GM23338 (cell line): Measurements from ENCODE around the gene SMURF1. TPM values are rescaled to one million over a fixed set of nuclear protein-coding genes. Genes with fewer than 3 reads are reported as not detected.

Experiments used
- ATAC-seq: fragments of 200-7000 bp; cut with Tn5 transposase; 3 replicates; pipeline ENCODE4 v1.9.1; 2020
- DNase-seq: peaks from one replicate; pipeline ENCODE4 v3.0.0-alpha.2; 2015; ENCODE audit warnings: low spot score
- H2AFZ ChIP-seq: fragments of 200-600 bp; sonication (generic); 2 replicates; pipeline ENCODE4 v1.8.0; 2016; ENCODE audit warnings: antibody characterized with exemption, mild to moderate bottlenecking, moderate library complexity
- H3F3A ChIP-seq: fragments of 200-600 bp; sonication (generic); replicated peaks from 2 replicates; pipeline ENCODE4 v1.8.0; 2017; ENCODE audit warnings: antibody characterized with exemption, mixed run types, low read depth
- H3K27ac ChIP-seq: fragments of 200-600 bp; sonication (generic); 2 replicates; pipeline ENCODE4 v1.6.1; 2016; ENCODE audit warnings: low read depth
- H3K27me3 ChIP-seq: fragments of 200-600 bp; sonication (generic); 2 replicates; pipeline ENCODE4 v1.8.0; 2016; ENCODE audit warnings: mild to moderate bottlenecking, mixed run types, moderate library complexity; ENCODE audit not compliant: insufficient read depth
- H3K36me3 ChIP-seq: fragments of 200-600 bp; sonication (generic); 2 replicates; pipeline ENCODE4 v1.8.0; 2016; ENCODE audit warnings: mild to moderate bottlenecking; ENCODE audit not compliant: insufficient read depth
- H3K4me1 ChIP-seq: fragments of 200-600 bp; sonication (generic); 2 replicates; pipeline ENCODE4 v1.8.0; 2016; ENCODE audit warnings: mild to moderate bottlenecking, moderate library complexity; ENCODE audit not compliant: insufficient read depth
- H3K4me2 ChIP-seq: fragments of 200-600 bp; sonication (generic); 2 replicates; pipeline ENCODE4 v1.7.1; 2017; ENCODE audit warnings: mixed run types
- H3K4me3 ChIP-seq: fragments of 200-600 bp; sonication (generic); 2 replicates; pipeline ENCODE4 v1.6.1; 2016; ENCODE audit warnings: mixed run types
- H3K79me2 ChIP-seq: fragments of 200-600 bp; sonication (generic); replicated peaks from 2 replicates; pipeline ENCODE4 v1.8.0; 2017; ENCODE audit warnings: mild to moderate bottlenecking; ENCODE audit not compliant: insufficient read depth
- H3K9me2 ChIP-seq: fragments of 200-600 bp; sonication (generic); 2 replicates; pipeline ENCODE4 v1.8.0; 2017; ENCODE audit not compliant: insufficient read depth
- H4K20me1 ChIP-seq: fragments of 200-600 bp; sonication (generic); replicated peaks from 2 replicates; pipeline ENCODE4 v1.8.0; 2017; ENCODE audit warnings: mild to moderate bottlenecking; ENCODE audit not compliant: insufficient read depth
- H3K27ac Mint-ChIP-seq: 2 replicates; pipeline ENCODE4 v1.8.0; 2020; ENCODE audit warnings: inconsistent platforms, mild to moderate bottlenecking, moderate library complexity, mixed read lengths
- H3K27me3 Mint-ChIP-seq: 3 replicates; pipeline ENCODE4 v1.8.0; 2022; ENCODE audit warnings: low read depth, mild to moderate bottlenecking, moderate library complexity, mixed read lengths, inconsistent platforms; ENCODE audit not compliant: insufficient read depth, poor library complexity
- H3K36me3 Mint-ChIP-seq: 3 replicates; pipeline ENCODE4 v1.8.0; 2021; ENCODE audit warnings: low read depth, mild to moderate bottlenecking, inconsistent platforms, moderate library complexity, mixed read lengths
- H3K4me1 Mint-ChIP-seq: 3 replicates; pipeline ENCODE4 v1.8.0; 2020; ENCODE audit warnings: mild to moderate bottlenecking, inconsistent platforms, mixed read lengths
- H3K4me3 Mint-ChIP-seq: 3 replicates; pipeline ENCODE4 v1.8.0; 2021; ENCODE audit warnings: moderate library complexity, mild to moderate bottlenecking, inconsistent platforms, mixed read lengths
- H3K9me3 Mint-ChIP-seq: 3 replicates; pipeline ENCODE4 v1.8.0; 2020; ENCODE audit warnings: moderate library complexity, mild to moderate bottlenecking, inconsistent platforms, mixed read lengths
- CREB1 ChIP-seq: fragments of 250-450 bp; sonication (Bioruptor Pico); IDR thresholded peaks from 2 replicates; pipeline ENCODE4 v1.5.0; 2020; ENCODE audit warnings: low read depth, mild to moderate bottlenecking, moderate library complexity
- CTCF ChIP-seq, 2 experiments: fragments of 200-600 bp in 1 of 2; sonication (generic) in 1 of 2; conservative IDR thresholded peaks; 2 replicates each; pipeline versions ENCODE4 v1.5.1 to v1.6.1; 2016 to 2017; ENCODE audit warnings: antibody characterized with exemption in 2 of 2, low read depth in 2 of 2, mild to moderate bottlenecking in 2 of 2, moderate library complexity in 1 of 2
- ETS1 ChIP-seq: IDR thresholded peaks from 2 replicates; pipeline ENCODE4 v1.6.1; 2016; ENCODE audit warnings: antibody characterized with exemption
- EZH2 ChIP-seq: fragments of 200-600 bp; sonication (generic); IDR thresholded peaks from one replicate; pipeline ENCODE4 v1.8.0; 2017; ENCODE audit warnings: antibody characterized with exemption, mild to moderate bottlenecking, low read depth; ENCODE audit not compliant: unreplicated experiment
- EZH2phosphoT487 ChIP-seq: fragments of 200-600 bp; sonication (generic); IDR thresholded peaks from one replicate; pipeline ENCODE4 v1.8.1; 2018; ENCODE audit warnings: antibody characterized with exemption; ENCODE audit not compliant: unreplicated experiment
- JUNB ChIP-seq: IDR thresholded peaks from one replicate; pipeline ENCODE4 v1.6.1; 2016; ENCODE audit warnings: antibody characterized with exemption; ENCODE audit not compliant: unreplicated experiment
- NANOG ChIP-seq: IDR thresholded peaks from 2 replicates; pipeline ENCODE4 v1.6.1; 2016; ENCODE audit warnings: antibody characterized with exemption, borderline replicate concordance
- POLR2AphosphoS5 ChIP-seq: IDR thresholded peaks from 2 replicates; pipeline ENCODE4 v1.6.1; 2016; ENCODE audit warnings: antibody characterized with exemption, low read depth
- REST ChIP-seq: IDR thresholded peaks from one replicate; pipeline ENCODE4 v1.6.1; 2018; ENCODE audit warnings: antibody characterized with exemption; ENCODE audit not compliant: unreplicated experiment
- STAT1 ChIP-seq: IDR thresholded peaks from one replicate; pipeline ENCODE4 v1.6.1; 2016; ENCODE audit warnings: antibody characterized with exemption; ENCODE audit not compliant: unreplicated experiment
- ZNF114 ChIP-seq: fragments of 250-450 bp; sonication (Bioruptor Pico); IDR thresholded peaks from 2 replicates; pipeline ENCODE4 v1.5.0; 2020; ENCODE audit warnings: mild to moderate bottlenecking, moderate library complexity
- ZNF331 ChIP-seq: fragments of 250-450 bp; sonication (Bioruptor Pico); IDR thresholded peaks from 2 replicates; pipeline ENCODE4 v1.5.0; 2020; ENCODE audit warnings: low read depth, mild to moderate bottlenecking, moderate library complexity
- ZNF462 ChIP-seq: fragments of 250-450 bp; sonication (Bioruptor Pico); IDR thresholded peaks from 2 replicates; pipeline ENCODE4 v1.5.0; 2020; ENCODE audit warnings: mild to moderate bottlenecking, moderate library complexity
- polyA plus RNA-seq: library from polyadenylated mRNA; unstranded; fragments of >200 nt; fragmentation: Nextera tagmentation; extraction: Ambion mirVana; gene quantifications from 2 replicates; pipeline ENCODE4 v1.2.1, GENCODE V29; 2016
- total RNA-seq: library from RNA; depleted of rRNA; stranded (reverse); fragments of >200 nt; shearing (Covaris generic); gene quantifications from 2 replicates; pipeline ENCODE4 v1.2.3, GENCODE V29; 2014

SMURF1 gene
- total and polyA plus RNA-seq, 2 experiments from 2014 or later, result 5.8 to 23.9 TPM

GRCh38 chr7:99141334-99141733 lies 2.6 kb downstream of the SMURF1 start (continued):
- TF ChIP-seq NANOG, result no peak

- no peak overlapping the region for H3K4me3 ChIP-seq
- H3K9me3 Mint-ChIP-seq, result no peaks in the 10 kb centered on the region
These were observed 3.1 kb downstream of the SMURF1 start for GRCh38 chr7:99140813-99141212.

More at GRCh38 chr7:99140813-99141212, 3.1 kb downstream of the SMURF1 start:
- Histone ChIP-seq H3K27me3 (no peaks in the 10 kb centered on the region), H3K9me2 (no peaks in the 10 kb centered on the region), H3K4me2 (0 out of 2 replicates have a peak overlapping the region, but pooled peaks have one; percentile 81), H4K20me1 (no peaks in the 10 kb centered on the region; the same call in 1 of the 2 replicates), H3K79me2 (peaks cover 64% of the 10 kb centered on the region), H3F3A (peaks cover 5% of the 10 kb centered on the region; the same call in 1 of the 2 replicates), H3K4me1 (peaks cover 34% of the 10 kb centered on the region), H3K36me3 (no peaks in the 10 kb centered on the region), H2AFZ (no peak overlapping the region), H3K27ac (no peak overlapping the region)
- no peak for TF ChIP-seq REST
- TF ChIP-seq EZH2phosphoT487, result no peak
- no peak for TF ChIP-seq JUNB
- no peak for TF ChIP-seq POLR2AphosphoS5
- no peak for TF ChIP-seq CTCF (conservative IDR thresholded peaks at IDR 0.05; ENCODE audit: low read depth in 2 of 2)
- TF ChIP-seq EZH2, result no peak
- TF ChIP-seq ZNF462 (CRISPR knock-in tag), result no peak
- TF ChIP-seq ZNF331 (CRISPR knock-in tag), result no peak
- no peak for TF ChIP-seq CREB1 (CRISPR knock-in tag)
- TF ChIP-seq ETS1, result no peak
- TF ChIP-seq STAT1, result no peak
- no peak for TF ChIP-seq ZNF114 (CRISPR knock-in tag)
- TF ChIP-seq NANOG, result no peak
- Mint-ChIP-seq H3K36me3 (no peaks in the 10 kb centered on the region; the same call in 2 of the 3 replicates), H3K4me1 (peaks cover 48% of the 10 kb centered on the region), H3K4me3 (peak overlapping the region; percentile 33; the same call in 1 of the 3 replicates), H3K27ac (no peak overlapping the region), H3K27me3 (peaks cover 3% of the 10 kb centered on the region)
- no peak for ATAC-seq
- DNase-seq, result no peak
